HUES48 (cell line): Measurements from ENCODE around the gene NUMB.

ENCODE experiments used
- H3K27ac ChIP-seq: one replicate; pipeline ENCODE4 v1.7.0; 2013; ENCODE audit warnings: low read depth, low read length, inconsistent platforms
- H3K27me3 ChIP-seq: 2 replicates; pipeline ENCODE4 v1.6.1; 2013; ENCODE audit warnings: mild to moderate bottlenecking, low read length; ENCODE audit not compliant: control insufficient read depth, insufficient read depth
- H3K36me3 ChIP-seq: 2 replicates; pipeline ENCODE4 v1.6.1; 2013; ENCODE audit warnings: low read length; ENCODE audit not compliant: control insufficient read depth, insufficient read depth
- H3K4me1 ChIP-seq: 2 replicates; pipeline ENCODE4 v1.6.1; 2013; ENCODE audit warnings: mild to moderate bottlenecking, low read length; ENCODE audit not compliant: control insufficient read depth, insufficient read depth
- H3K4me3 ChIP-seq: 2 replicates; pipeline ENCODE4 v1.5.1; 2013; ENCODE audit warnings: mild to moderate bottlenecking, low read depth, low read length
- H3K9ac ChIP-seq: 2 replicates; pipeline ENCODE4 v1.6.1; 2013; ENCODE audit warnings: mild to moderate bottlenecking, low read depth, low read length, moderate library complexity
- H3K9me3 ChIP-seq: 2 replicates; pipeline ENCODE4 v1.6.1; 2013; ENCODE audit warnings: low read length; ENCODE audit not compliant: control insufficient read depth, insufficient read depth

NUMB gene

DNA sequence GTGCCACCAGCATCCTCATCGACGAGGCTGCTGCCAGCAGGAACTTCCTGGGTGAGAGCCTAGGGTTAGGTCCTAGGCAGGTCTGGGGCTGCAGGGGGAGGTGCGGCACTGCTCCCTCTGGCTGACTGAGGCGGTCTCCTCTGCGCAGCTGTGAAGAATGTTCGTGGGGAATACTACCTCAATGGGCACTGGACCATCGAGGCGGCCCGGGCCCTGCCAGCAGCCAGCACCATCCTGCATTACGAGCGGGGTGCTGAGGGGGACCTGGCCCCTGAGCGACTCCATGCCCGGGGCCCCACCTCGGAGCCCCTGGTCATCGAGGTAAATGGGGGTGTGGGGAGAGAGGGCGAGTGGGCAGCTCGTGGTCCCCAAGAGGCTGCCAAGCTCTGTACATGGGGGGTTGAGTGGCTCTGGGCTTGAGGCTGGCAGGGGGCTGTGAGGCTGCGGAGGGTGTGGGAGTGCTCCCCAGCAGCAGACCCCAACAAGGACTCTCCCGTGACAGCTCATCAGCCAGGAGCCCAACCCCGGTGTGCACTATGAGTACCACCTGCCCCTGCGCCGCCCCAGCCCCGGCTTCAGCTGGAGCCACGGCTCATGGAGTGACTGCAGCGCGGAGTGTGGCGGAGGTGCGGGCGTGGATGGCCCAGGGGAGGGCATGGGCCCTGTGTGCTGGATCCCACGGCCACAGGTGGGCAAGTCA is 206.7 kb downstream of the NUMB start:
- Histone ChIP-seq H3K27me3 (no peaks in the 10 kb centered on the region), H3K36me3 (peaks cover 9% of the 10 kb centered on the region; the same call in 1 of the 2 replicates), H3K4me1 (no peaks in the 10 kb centered on the region), H3K27ac (no peak overlapping the region), H3K9ac (no peak overlapping the region), H3K4me3 (no peak overlapping the region), H3K9me3 (no peaks in the 10 kb centered on the region)

DNA sequence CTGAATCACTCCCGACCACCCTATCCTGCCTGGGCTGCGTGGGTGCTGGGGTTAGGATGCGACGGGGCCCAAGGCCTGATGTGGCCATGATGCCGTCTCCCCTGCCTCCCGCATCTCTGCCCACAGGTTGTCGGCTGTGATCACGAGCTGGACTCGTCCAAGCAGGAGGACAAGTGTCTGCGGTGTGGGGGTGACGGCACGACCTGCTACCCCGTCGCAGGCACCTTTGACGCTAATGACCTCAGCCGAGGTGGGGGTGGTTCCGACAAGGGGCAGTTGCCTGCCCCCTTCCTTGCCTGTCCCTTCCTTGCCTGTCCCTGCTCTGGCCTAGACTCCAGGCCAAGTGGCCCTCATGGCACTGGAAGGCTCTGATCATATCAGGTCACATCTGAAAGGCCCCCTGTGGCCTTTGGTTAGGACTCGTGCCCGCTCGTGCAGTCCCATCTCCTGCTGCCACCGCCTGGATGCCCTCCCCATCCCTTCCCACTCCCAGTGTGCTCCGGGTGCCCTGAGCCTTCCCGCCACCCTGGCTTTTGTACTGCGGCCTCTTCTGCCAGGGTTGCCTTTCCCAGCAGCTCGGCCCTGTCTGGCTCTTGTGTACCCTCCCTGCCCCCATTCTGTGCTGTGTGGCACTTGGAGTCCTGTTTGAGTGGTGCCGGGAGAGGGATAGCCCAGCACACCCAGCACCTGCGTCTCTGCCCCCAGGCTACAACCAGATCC is 207.4 kb downstream of the NUMB start:
- Histone ChIP-seq H3K9me3 (no peaks in the 10 kb centered on the region), H3K27me3 (no peaks in the 10 kb centered on the region), H3K4me3 (no peak overlapping the region), H3K36me3 (peaks cover 9% of the 10 kb centered on the region; the same call in 1 of the 2 replicates), H3K4me1 (no peaks in the 10 kb centered on the region), H3K27ac (no peak overlapping the region), H3K9ac (no peak overlapping the region)

DNA sequence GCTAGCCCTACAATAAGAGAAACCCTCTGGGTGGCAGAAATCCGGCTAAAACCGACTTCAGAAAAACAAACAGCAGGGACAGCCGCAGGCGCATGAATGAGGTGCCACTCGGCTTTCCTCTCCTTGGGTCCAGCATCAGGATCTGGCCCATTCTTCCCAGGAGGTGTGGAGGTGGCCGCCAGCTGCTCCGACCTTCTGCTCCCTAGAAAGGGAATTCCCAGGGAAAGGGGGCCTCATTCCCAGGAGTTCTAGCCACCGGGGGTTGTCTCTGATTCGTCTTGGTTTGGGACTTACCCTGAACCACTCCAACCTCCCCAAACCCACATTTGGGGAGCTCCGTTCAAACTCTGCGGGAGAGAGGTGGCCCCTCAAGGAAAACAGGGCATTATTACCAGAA is 208.0 kb downstream of the NUMB start:
- H3K9ac ChIP-seq = no peak overlapping the region
- H3K4me3 ChIP-seq = no peak overlapping the region
- H3K27me3 ChIP-seq = no peaks in the 10 kb centered on the region
- peaks cover 9% of the 10 kb centered on the region; the same call in 1 of the 2 replicates for H3K36me3 ChIP-seq
- H3K27ac ChIP-seq = no peak overlapping the region
- H3K9me3 ChIP-seq = no peaks in the 10 kb centered on the region
- H3K4me1 ChIP-seq = no peaks in the 10 kb centered on the region

DNA sequence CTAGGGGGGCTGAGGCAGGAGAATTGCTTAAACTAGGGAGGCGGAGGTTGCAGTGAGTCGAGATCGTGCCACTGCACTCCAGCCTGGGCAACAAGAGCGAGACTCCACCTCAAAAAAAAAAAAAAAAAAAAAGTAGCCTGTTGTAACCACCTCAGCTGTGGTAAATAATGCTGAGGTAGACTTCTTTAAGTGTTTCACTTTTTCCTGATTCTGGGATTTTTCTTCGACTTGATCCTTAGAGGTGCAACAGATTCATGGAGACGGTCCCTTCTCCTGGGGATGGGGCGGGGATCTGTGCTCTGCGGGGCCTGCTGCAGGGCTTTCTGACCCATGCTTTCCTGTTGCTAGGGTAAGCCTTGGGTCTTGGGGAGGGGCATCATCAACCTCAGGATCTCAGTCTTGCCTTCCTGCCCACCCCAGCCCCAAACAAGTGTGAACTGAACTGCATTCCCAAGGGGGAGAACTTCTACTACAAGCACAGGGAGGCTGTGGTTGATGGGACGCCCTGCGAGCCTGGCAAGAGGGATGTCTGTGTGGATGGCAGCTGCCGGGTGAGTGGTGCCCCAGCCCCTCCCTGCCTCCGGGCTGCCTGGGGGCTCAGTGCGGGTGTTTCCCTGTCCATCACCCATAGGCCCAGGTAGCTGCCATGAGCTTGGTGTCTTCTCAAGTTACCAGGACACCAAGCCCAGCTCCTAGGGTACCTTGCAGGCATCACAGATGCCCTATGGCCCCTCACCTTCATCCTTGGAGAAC is 208.6 kb downstream of the NUMB start:
- H3K4me1 ChIP-seq = no peaks in the 10 kb centered on the region
- no peak overlapping the region for H3K27ac ChIP-seq
- peaks cover 9% of the 10 kb centered on the region; the same call in 1 of the 2 replicates for H3K36me3 ChIP-seq

DNA sequence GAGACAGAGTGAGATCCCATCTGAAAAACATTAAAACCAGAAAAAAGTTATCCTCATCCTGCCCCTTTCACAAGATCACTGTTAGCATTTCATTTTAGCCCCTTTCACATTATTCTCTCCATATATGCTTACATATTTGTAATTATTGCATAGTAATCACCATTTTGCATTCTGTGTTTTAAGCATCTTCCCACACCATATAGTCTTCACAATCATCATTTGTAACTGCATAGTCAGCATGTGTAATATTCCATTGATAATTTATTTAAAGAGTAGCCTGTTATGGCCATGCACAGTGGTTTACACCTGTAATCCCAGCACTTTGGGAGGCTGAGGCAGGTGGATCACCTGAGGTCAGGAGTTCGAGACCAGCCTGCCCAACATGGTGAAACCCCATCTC is 209.2 kb downstream of the NUMB start:
- no peak overlapping the region for H3K27ac ChIP-seq
- no peaks in the 10 kb centered on the region for H3K27me3 ChIP-seq
- H3K4me3 ChIP-seq = no peak overlapping the region
- H3K36me3 ChIP-seq = peaks cover 9% of the 10 kb centered on the region; the same call in 1 of the 2 replicates
- no peaks in the 10 kb centered on the region for H3K9me3 ChIP-seq
- no peak overlapping the region for H3K9ac ChIP-seq
- H3K4me1 ChIP-seq = no peaks in the 10 kb centered on the region

More for the DNA sequence above, 208.6 kb downstream of the NUMB start:
- Histone ChIP-seq H3K27me3 (no peaks in the 10 kb centered on the region), H3K4me3 (no peak overlapping the region), H3K9ac (no peak overlapping the region), H3K9me3 (no peaks in the 10 kb centered on the region)

DNA sequence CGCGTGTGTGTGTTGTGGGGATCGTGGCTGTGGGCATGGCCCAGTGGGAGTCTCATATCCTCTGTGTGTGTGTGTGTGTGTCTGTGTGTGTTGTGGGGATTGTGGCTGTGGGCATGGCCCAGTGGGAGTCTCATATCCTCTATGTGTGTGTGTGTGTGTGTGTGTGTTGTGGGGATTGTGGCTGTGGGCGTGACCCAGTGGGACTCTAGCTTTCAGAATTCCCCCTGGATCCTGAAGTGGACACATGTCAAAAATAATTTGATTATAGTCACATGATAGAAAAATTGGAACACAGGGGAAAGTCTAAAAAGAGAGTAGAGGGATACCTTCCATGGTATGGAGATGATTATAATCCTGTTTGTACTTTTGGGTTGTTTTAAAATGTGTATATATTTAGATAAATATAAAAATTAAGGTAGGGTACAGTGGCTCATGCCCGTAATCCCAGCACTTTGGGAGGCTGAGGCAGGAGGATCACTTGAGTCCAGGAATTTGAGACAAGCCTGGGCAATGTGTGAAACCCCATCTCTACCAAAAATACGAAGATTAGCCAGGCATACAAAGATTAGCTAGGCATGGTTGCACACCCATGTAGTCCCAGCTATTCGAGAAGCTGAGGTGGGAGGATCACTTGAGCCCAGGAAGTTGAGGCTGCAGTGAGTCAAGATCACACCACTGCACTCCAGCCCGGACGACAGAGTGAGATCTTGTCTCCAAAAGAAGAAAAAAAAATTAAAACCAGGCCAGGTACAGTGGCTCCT is 210.1 kb downstream of the NUMB start:
- no peaks in the 10 kb centered on the region for H3K9me3 ChIP-seq
- H3K27me3 ChIP-seq = no peaks in the 10 kb centered on the region
- no peak overlapping the region for H3K9ac ChIP-seq
- H3K4me1 ChIP-seq = no peaks in the 10 kb centered on the region
- H3K4me3 ChIP-seq = no peak overlapping the region
- no peak overlapping the region for H3K27ac ChIP-seq
- peaks cover 9% of the 10 kb centered on the region; the same call in 1 of the 2 replicates for H3K36me3 ChIP-seq

DNA sequence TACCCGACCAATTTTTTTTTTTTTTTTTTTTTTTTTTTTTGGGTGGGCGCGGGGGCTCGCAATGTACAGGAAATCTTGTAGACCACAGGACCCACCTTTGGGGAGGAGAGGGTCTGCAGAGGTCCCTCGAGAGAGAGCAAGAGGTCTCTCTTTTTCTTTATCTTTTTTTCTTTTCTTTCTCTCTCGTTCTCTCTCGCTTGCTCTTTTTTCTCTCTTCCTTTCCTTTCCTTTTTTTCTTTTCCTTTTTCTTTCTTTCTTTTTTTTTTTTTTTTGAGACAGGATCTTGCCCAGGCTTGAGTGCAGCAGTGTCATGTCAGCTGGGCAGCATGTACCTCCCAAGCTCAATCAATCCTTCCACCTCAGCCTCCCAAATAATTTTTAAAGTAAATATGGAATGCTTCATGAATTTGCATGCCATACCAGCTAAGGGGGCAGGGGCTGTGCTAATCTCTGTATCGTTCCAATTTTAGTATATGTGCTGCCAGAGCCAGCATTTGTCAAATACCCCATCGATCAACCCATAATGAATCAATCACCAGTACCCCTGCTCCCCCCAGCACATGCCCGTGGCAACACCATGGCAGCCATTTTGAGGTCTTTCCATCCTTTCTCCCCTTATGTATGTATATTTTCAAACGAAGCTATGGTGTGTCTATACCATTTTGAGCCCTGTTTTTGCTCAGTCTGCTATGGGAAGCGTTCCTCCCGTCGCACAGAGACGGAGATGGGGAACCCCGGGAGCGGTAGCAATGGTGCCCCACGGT is 211.8 kb downstream of the NUMB start:
- H3K4me3 ChIP-seq = peak overlapping the region; percentile 65; the same call in 1 of the 2 replicates
- H3K27ac ChIP-seq = no peak overlapping the region
- peaks cover 1% of the 10 kb centered on the region; the same call in 1 of the 2 replicates for H3K4me1 ChIP-seq

DNA sequence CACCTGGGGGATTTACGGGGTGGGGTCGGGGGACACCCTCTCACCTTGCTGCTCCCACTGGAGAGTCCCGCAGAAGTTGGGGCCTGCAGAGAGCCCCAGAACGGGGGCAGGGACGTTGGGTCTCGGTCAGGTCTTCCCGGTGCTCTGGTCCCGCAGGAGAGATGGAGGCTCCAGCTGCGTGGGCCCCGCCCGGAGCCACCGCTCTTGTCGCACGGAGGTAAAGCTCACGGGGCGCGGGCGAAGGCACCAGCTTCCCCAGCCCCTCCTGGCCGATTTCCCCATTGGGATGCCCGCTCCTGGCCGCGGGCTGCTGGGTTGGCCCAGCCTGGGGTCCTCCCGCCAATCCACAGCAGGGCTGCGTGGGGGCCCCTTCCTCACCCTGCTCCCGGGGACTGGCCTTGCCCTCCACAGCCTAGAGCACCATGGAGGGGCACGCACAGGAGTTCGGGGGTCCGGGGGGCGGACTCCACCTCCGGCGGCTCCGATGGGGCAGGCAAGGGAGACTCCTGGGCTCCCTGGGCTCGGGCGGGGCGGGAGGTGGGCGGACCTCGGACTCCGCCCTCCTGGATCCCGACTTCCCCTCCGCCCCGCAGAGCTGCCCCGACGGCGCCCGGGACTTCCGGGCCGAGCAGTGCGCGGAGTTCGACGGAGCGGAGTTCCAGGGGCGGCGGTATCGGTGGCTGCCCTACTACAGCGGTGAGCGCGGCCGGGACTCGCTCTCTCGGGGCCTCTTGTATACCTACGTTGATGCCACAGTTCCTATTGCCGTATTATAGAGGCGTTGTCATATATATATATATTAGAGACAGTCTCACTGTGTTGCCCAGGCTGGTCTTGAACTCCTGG is 212.6 kb downstream of the NUMB start:
- no peaks in the 10 kb centered on the region for H3K9me3 ChIP-seq
- H3K4me1 ChIP-seq = peaks cover 3% of the 10 kb centered on the region; the same call in 1 of the 2 replicates
- H3K9ac ChIP-seq = no peak overlapping the region; the same call in 1 of the 2 replicates
- peaks cover 5% of the 10 kb centered on the region; the same call in 1 of the 2 replicates for H3K36me3 ChIP-seq
- no peaks in the 10 kb centered on the region; the same call in 1 of the 2 replicates for H3K27me3 ChIP-seq
- peak overlapping the region; percentile 65 for H3K4me3 ChIP-seq
- no peak overlapping the region for H3K27ac ChIP-seq

More for the DNA sequence above, 211.8 kb downstream of the NUMB start:
- Histone ChIP-seq H3K9me3 (no peaks in the 10 kb centered on the region), H3K9ac (no peak overlapping the region), H3K27me3 (no peaks in the 10 kb centered on the region), H3K36me3 (peaks cover 9% of the 10 kb centered on the region; the same call in 1 of the 2 replicates)

DNA sequence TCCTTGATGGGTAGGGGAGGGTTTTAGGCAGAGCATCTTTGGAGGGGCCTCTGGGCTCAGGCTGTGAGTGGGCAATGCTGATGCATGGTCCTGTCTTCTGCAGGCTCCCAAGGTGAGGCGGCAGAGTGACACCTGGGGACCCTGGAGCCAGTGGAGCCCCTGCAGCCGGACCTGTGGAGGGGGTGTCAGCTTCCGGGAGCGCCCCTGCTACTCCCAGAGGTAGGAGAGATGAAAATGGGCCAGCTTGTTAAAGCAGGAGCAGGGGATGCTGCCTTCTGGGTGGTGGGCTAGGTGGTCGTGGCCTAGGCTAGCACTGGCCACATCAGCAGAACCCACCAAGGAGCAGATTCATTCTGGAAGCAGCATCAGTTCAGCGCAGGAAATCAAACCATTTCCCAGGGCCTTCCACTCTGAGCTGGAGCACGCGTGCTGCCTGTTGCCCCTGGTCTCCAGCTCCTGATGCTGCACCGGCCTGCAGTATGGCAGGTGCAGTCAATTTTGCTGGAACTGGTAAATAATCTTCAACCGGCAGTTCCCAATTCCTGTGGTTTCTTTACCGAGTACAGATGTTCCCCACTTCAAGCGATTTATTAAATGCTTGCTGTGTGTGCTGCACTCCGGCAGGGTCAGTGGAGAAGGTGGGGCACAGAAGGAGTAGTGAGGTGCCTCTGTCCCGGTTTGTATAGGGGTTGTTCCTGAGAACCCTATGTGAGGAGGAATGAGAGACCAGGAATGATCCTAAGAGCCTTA is 213.6 kb downstream of the NUMB start:
- H3K9me3 ChIP-seq = no peaks in the 10 kb centered on the region
- no peak overlapping the region for H3K9ac ChIP-seq
- H3K4me3 ChIP-seq = 0 out of 2 replicates have a peak overlapping the region, but pooled peaks have one; percentile 65
- H3K4me1 ChIP-seq = peaks cover 6% of the 10 kb centered on the region; the same call in 1 of the 2 replicates
- no peak overlapping the region for H3K27ac ChIP-seq
- peaks cover 5% of the 10 kb centered on the region for H3K27me3 ChIP-seq
- no peaks in the 10 kb centered on the region for H3K36me3 ChIP-seq
